Measurements from ENCODE around the gene BCAP31.
"Not testable (repeated sequence)": the region's sequence is repeated elsewhere in the genome, so short reads cannot be mapped to it uniquely, and the experiment has no call there.

Gene BCAP31

DNA sequence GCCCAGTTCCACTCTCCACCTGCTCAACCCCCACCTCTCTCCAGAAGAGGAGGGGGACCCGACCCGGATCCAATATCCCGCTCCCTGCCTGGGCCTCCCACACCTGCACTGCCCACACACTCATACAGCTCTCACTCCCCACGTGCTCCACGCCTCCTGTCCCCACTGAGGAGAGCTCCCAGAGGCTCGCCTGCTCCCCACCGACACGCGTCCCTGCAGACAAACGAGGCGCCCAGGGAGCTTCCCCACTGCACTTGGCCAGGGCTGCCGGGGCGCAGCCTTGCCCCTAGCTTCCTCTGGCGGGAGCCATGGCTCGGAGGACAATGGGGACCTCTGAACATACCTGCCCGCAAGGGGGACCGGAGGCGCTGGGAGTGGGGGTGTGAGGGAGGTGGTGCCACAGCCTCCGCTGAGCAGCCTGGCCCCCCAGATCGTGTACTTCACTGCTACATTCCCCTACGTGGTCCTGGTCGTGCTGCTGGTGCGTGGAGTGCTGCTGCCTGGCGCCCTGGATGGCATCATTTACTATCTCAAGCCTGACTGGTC lies 31.5 kb downstream of the BCAP31 start:
- no peak for DNase-seq

- DNase-seq, result no peak
These were observed 32.2 kb downstream of the BCAP31 start for GRCh38 chrX:153692003-153692402.

- not testable (repeated sequence) for DNase-seq
These were observed 33.0 kb downstream of the BCAP31 start for GRCh38 chrX:153691032-153691827.

- DNase-seq, result no peak
These were observed 33.7 kb downstream of the BCAP31 start for GRCh38 chrX:153690466-153690865.

GRCh38 chrX:153689654-153690465 lies 34.3 kb downstream of the BCAP31 start:
- DNase-seq, result no peak

- DNase-seq, result no peak
These were observed 35.1 kb downstream of the BCAP31 start for GRCh38 chrX:153688911-153689590.

GRCh38 chrX:153688506-153688905 lies 35.7 kb downstream of the BCAP31 start:
- DNase-seq, result no peak

GRCh38 chrX:153688071-153688470 lies 36.1 kb downstream of the BCAP31 start:
- DNase-seq, result no peak

DNA sequence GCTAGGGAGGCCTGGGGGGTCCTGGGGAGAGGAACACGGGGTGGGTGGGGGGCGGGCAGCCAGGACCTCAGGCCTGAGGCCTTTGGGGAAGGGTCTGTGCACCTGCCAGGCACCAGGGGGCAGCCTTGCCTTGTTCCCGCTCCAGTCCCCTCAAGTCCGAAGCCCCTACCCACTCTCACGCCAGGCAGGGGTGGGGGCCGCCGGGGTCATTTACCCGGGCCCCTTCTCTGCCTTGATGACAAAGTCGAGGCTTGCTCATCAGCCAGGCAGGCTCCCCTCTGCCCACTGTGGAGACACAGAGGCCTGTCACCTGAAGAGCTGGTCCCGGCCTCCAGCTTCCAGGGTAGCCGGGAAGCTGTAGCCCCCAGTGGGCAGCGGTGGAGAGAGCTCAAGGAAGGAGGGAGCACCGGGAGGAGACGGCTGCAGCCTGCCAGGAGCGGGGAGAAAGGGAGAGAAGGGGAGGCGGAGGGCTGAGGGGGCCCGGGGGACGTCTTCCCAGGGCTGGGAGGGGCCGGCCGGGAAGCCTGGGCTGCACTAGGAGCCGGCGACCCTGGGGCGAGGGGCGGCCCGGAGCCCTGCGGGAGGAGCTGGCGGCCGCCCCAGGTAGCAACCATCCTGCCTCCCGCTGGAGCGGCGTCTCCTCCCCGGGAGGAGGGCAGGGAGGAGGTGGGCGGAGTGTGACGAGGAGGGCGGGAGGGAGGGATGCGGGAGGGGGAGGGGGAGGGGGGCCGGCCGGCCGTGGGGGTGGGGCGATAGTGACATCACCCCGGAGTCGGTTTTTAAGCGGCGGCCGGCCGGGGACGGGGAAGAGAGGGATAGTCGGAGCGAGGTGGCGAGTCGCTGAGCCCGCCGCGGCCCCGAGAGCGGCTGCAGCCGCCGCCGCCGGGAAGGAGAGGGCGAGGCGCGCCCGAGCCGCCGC lies 36.8 kb downstream of the BCAP31 start, which contains the start of gene SLC6A8:
TSS of gene SLC6A8 (plus strand) at position 806 of the 919 bp plus-strand sequence. CDS start 649 bp downstream, outside the sequence.
- DNase-seq, result peak; percentile 52

DNA sequence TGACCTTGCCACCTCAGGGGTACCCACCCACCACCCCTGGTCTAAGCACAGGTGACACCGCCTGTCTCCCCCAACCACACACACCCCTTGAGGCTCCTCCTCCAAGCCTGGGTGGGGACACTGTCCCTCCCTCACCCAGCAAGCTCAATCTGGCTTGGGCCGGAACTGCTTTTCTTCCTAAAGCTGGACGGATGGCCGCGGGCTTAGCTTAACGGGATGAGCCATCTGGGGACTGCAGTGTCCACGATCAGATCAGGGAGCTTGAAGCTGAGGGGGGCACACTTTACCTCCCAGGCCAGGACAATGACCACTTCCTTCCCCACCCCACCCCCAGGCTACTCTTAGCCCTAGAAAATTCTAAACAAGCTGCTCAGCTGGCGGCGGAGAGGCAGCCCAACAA lies 37.5 kb downstream of the BCAP31 start:
- DNase-seq, result no peak

GRCh38 chrX:153685751-153686696 lies 38.2 kb downstream of the BCAP31 start:
- no peak for DNase-seq

DNA sequence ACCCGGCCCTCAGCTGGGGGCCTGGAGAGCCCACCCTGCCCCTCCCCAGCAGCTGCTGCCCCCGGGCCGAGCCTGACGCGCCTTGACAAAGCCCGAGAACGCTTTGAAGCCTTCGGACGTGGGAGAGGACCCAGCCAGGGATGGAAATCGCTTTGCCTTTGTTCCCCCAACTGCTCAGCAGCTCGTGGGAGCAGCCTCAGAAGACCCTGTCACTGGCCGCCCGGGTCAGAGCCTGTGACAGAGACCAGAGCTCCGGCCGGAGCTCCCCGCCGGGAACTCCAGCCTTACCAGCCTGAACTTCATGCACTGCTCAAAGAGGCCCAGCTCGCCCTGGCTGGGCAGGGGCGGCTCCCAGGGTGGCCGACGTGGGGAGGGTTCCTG lies 39.0 kb downstream of the BCAP31 start:
- DNase-seq, result no peak

GRCh38 chrX:153684467-153685155 lies 39.6 kb downstream of the BCAP31 start:
- DNase-seq, result peak; percentile 12

DNA sequence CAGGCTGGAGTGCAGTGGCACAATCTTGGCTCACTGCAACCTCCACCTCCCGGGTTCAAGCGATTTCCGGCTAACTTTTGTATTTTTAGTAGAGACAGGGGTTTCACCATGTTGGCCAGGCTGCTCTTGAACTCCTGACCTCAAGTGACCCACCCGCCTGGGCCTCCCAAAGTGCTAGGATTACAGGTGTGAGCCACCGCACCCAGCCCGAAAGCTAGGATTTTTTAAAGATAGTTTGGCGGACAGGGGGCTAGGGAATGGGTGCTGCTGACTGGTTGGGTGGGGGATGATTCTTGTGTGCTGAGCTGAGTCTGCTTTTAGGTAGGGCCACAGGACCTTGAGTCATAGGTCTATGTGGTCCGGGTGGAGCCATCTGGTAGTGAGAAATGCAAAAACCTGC lies 40.7 kb downstream of the BCAP31 start:
- DNase-seq, result not testable (repeated sequence)

- DNase-seq, result no peak
These were observed 43.0 kb downstream of the BCAP31 start for GRCh38 chrX:153681175-153681574.

DNA sequence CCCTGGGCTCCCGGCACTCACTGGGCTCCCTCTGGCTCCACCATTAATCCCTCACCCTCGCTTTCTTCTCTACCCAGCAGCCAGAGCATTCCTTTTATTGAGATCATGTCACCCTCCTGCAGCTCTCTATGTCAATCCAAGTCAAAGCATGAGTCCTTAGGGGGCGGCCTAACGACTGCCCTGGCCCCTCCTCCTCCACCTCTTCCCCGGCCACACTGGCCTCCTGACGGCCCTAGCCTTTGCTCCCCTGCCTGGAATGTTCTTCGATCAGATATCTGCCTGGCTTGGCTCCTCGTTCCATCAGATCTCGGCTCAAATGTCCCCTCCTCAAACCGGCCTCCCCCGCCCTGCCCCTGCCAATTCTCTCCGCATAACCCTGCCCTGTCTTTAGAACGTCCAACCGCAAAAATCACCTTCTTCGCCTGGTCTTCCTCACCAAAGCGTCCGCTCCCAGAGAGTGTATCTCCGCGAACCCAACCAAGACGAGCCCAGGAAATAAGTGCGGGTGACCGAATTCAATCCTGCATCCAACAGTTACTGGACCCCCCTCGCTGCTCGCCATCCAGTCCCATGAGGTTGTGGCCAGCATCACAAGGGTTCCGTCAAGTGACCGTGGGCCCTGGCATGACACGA lies 49.9 kb downstream of the BCAP31 start:
- no peak for DNase-seq

DNA sequence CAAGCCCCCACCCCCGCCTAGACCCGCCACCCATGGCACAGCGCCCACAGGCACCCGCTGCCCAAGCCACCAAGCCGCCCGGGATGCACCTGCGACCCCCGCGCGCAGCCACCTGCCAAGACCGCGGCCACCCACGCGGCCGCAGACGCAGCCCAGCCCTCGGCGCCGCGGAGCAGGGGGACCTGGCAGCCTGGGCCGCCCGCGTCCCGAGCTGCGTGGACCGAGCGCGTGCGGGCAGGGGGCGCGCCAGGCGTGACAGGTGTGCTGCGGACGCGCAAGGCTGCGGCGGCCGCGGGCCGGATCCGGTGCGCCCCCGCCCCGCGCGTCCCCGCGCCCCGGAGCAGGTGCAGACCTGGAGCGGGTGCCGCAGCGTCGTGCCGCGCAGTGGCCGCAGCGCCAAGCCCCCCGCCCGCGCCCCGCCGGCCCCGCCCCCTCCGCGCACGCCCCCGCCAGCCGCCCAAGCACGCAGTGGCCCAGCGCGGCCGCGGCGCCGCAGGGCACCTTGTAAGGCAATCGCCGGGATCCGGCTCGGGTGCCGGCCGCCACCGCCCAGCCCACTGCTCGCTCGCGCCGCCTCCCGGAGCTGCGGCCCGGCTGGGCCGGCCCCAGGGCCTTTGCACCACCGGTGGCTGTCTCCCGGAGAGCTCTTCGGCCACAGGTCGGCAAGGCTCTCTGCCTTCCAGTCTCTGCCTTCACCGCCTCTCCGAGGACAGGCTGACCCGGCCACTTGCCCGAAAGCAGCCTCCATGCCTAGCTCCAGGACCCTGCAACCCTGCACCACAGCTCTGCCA lies 50.6 kb downstream of the BCAP31 start, which contains the start of gene PNCK:
TSS of gene PNCK (minus strand) at position 386 of the 791 bp plus-strand sequence. CDS start 737 bp downstream, outside the sequence.
- no peak for DNase-seq

Measured in activated T-cell treated with anti-CD3 and anti-CD28 coated beads, Interleukin-2, amount 50 U/mL, for 1 hour (primary cell).